GM19328 (cell line): ENCODE results near the gene FDXR.

Experiments used
- ATAC-seq: cut with Tn5 transposase; IDR thresholded peaks from one replicate; pipeline ENCODE4 v1.9.1; 2021; ENCODE audit warnings: mild to moderate bottlenecking, moderate library complexity; ENCODE audit not compliant: unreplicated experiment

Gene FDXR

DNA sequence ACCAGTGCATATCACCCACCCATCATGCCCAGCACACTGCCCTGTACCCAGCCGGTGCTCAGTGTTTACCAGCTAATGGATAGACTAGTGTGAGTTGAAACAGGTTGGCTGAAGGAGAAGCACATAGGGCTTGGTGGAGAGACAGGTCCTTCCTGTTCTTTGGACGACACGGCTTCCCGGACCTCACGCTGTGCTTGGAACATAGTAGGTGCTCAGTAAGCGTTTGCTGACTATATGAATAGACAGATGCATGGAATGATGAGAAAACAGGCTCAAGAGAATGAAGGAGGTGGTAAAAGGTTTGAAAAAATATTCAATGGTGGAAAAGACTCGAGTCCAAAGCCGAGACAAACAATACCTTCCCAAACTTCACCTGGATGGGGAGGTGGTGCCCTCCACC, 27.4 kb upstream of the FDXR start:
- ATAC-seq = no peak

DNA sequence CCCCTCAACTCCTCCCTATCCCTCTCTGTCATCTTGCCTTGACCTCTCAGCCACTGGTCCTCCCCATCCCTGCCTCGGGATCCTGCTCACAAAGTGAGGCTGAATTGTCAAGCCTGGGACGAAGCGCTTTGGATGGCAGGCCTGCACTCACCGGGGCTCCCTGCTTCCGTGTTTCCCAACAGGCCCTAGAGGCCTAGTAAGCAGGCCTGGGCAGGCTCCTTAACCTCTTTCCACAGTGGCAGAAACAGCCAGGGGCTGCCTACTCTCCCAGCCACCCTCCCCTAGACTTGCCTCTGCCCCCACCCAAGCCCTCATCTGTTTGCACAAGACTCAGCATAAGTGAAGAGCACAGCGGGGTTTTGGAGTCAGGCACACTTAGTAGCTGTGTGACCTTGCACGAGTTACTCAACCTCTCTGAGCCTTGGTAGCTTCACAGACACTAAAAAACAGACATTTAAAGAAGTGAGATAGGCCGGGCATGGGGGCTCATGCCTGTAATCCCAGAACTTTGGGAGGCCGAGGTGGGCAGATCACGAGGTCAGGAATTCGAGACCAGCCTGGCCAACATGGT, 25.7 kb upstream of the FDXR start:
- ATAC-seq = no peak

DNA sequence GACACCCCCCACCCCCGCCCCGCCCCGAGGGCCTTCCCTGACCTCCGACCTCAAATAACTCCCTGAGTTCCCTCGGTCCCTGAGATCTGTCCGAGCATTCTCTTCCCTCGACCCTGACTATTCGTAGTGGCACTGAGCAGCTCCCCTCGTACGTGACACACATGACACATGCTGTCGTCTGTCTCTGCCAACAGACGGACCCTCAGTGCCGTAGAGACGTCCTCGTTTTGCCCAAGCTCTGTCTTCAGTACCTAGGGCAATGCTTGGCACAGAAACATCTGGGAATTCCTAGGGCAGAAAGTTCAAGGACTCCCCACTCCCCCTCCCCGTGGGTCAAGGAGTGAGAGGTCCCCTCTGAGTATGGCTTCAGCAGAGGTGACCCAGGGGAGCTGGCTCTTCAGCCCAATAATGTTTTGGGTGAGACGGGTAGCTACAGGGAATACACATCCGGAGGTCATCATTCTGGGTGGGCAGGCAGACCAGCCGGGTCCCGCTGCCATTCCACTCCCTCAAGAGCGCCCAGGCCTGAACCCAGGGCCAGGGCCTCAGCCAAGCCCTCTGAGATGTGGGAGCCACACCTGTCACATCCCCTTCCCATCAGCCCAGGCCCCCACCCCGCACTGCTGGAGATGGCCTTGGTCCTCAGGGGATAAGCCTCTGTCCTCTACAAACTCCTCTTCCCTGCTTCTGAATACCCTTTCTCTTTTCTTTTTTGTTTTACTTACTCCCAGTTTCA, 21.3 kb upstream of the FDXR start:
- ATAC-seq = no peak

DNA sequence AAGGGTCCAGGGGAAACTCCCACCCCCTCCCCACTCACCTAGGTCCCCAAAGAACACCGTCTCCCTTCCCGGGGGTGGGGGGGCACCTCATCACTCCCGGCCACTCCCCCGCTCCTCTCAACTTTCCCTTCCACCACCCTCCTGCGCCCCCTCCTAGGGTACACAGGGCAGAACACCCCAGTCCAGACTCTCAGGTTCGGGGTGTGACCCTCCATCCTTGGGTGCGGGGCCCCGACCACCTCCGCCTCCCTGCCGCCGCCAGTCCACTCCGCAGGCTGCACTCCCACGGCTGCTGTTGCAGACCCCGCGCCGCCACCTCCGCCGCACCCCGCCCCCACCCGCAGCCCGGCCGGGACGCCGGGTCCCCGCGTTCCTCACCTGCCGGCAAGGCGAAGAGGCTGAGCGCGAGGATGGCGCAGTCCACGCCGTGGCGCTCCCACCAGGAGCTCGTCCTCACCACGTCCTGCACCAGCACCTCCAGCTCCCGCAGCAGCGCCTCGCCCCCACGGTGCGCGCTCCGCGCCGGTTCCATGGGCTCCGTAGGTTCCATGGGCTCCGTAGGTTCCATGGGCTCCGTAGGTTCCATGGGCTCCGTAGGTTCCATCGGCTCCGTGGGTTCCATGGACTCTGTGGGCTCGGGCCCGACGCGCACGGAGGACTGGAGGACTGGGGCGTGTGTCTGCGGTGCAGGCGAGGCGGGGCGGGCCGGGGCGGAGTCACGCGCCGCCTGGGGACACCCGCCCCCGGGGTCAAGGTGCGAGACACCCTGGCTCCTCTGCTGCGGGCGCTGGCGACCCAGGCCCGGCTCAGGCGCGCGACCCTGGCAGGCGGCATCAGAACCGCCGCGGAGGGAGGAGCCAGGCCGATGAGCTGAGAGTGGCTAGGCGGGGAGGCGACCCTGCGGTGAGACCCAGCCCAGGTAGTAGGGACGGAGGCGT, 20.4 kb upstream of the FDXR start, which contains the start of gene FADS6:
TSS of gene FADS6 (minus strand) at position 660 of the 938 bp plus-strand sequence. CDS start at position 622, 38 bp downstream.
- no peak for ATAC-seq

DNA sequence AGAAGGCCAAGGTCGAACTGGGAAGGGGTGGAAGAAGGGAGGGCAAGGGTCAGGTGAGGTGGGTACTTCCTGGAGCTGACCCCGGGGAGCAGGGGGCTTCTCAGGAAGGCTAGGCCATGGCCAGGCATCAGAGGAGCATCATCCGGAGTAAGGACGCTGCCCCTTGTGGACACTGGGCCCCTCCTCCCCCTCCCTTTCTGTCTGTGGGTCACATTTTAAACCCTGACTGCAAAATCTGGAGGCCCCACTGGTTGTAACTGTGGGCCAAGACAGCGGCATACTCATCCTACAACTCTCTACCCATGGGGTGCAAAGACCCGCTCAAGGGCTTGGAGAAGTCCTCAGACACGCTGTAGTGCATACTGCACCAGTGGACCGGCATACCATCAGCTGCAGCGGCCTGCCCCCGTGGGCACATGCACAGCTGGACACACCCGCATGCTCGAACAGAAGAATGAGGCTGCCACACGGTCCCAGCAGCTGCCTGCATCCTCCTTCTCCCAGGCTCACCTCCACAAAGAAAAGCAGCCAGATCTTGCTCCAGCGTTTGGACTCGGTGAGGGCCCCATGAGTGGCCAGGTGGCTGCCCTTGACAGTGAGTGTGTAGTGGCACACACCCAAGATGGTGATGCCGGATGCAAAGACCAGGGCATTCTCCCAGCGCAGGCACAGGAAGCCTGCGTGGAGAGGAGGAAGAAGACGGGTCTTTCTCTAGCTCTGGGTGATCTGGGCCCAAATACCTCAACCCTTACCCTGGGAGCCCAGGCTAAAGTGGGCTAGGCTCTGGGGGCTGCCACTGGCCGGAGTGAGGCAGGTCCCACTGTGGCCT, 19.4 kb upstream of the FDXR start:
- no peak for ATAC-seq

DNA sequence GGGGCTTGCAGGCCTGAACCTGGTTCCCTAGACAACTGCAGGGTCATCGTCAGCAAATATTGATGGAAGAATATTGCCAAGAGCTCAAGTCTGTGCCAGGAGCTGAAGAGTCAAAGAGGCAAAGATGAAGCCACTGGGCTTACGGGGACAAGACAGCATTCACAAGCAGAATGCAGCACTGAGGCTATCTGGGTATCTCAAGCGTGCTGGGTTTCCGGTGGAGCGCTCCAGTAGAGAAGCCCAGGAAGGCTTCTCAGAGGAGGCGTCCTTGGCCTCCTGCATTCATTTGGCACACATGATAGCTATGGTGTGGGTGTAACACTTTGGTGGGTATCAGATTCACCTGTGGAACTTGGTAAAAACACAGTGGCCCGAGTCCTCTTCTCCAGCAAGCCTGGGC, 17.8 kb upstream of the FDXR start:
- no peak for ATAC-seq

DNA sequence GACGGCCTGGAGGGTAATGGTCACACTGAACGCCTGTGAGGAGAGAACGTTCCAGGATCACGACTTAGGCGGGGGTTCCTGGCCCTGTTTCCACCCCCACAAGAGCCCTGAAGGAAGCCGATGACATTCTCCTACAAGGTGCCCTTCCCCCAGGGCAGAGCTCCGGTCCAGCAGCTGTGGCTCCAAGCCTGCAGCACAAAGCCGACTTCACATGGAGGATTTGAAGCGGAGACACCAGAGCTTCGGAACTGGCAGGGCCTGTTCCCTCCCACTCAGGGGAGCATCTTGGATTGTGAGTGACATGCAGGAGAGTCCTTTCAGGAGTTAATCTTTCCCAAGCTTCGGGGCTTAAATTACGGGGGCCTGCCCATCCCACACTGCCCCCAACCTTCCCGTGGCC, 15.7 kb upstream of the FDXR start:
- no peak for ATAC-seq

DNA sequence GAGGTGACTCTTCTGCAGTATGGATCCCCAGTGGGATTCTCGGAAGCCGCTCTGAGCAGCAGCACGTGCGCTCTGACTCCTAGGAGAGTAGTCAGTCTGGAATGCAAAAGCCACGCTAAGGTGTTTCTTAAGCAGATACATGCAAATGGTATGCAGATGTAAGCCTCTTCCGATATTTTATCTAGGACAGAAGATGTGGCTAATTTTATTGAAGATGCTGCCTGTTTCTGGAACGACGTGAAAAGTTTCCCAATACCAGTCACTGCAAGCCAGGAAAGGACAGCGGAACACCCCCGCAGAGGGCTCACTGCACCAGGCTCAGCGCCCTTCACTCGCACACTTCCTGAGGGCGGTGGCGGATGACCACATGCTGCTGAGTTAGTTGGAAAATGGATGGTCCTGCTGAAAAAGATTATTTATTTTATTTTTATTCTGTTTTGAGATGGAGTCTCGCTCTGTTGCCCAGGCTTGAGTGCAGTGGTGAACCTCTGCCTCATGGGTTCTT, 10.5 kb upstream of the FDXR start:
- no peak for ATAC-seq

DNA sequence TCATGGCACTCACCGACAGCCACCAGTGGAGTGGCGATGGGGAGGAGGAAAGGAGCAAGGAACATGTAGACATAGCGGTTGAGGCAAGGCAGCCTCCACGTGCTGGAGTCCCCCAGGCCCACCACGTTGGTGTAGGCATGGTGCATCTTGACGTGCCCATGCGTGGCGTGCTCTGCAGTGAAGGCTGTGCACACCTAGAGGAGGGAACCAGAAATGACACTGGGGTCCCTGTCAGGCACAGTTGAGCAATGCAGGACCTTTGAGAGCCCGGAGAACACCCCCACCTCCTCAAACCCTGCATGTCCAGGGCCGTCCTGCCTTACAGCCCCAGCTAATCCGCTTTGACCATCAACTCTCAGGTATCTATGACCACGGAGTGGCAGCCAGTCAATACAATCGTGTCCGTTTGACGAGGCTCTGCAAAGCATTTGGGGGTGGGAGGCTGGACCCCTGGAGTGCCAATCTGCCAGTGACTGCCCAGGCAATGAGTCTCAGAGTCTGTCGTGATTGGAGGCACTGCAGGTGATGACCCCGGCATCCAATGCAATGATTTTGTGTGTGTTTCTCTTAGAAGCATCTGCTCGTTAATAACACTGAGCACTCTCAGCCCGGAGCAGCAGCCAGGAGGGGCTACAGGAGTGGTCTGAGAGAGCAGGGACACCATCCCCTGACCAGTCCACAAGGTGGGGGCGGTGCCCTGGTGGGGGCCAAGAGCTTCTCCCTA, 9.9 kb upstream of the FDXR start:
- no peak for ATAC-seq

DNA sequence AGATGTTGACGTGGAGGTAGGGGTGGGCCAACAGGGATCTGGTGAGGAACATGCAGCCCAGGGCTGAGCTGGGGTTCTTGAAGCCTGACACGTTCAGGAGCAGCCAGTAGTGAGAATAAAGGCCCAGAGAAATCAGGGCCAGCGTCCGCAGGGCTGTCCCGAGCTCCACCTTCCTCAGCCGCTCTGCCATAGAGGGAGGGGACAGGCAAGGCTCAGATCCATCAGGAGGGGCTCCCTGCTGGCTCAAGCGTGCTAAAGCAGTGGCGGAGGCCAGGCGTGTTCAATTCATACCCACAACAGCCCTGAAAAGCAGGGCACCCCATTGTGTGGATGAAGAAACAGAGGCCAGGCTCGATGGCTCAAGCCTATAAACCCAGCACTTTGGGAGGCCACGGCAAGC, 8.3 kb upstream of the FDXR start:
- no peak for ATAC-seq

DNA sequence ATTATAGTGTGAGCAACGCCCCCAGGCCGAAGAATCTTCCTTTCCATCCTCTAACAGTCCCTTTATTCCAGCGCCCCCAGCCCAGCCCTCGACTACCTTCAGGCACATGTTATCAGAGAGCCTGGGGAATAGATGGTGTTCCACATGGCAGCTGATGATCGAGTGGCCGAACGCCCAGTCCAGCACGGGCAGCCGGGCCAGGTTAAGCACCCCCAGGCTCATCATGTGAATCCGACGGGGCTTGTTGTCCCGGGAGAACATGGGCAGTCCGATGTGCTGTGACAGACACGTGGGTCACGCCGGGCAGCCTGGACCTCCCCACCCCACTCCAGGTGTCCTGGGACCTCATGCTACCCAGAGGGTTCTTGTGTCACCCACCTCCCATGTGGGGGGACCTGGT, 6.5 kb upstream of the FDXR start:
- no peak for ATAC-seq

DNA sequence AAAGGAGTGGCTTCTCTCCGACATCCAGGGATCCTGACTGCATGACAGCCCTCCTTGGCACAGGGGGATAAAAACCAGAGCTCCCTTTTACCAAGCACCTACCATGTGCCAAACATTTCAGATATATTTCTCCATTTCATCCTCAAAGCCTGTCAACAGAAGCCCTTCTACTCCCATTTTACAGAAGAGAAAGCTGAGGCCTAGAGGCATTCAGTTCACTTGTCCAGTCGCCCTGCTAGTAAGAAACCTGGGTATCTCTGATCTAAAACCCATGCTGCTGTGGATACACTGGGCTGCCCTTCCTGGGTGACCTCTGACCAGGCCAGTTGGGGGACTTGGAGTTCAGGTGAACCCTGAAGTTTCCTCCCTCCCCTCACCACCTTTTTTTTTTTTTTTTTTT, 5.9 kb upstream of the FDXR start:
- ATAC-seq = no peak

DNA sequence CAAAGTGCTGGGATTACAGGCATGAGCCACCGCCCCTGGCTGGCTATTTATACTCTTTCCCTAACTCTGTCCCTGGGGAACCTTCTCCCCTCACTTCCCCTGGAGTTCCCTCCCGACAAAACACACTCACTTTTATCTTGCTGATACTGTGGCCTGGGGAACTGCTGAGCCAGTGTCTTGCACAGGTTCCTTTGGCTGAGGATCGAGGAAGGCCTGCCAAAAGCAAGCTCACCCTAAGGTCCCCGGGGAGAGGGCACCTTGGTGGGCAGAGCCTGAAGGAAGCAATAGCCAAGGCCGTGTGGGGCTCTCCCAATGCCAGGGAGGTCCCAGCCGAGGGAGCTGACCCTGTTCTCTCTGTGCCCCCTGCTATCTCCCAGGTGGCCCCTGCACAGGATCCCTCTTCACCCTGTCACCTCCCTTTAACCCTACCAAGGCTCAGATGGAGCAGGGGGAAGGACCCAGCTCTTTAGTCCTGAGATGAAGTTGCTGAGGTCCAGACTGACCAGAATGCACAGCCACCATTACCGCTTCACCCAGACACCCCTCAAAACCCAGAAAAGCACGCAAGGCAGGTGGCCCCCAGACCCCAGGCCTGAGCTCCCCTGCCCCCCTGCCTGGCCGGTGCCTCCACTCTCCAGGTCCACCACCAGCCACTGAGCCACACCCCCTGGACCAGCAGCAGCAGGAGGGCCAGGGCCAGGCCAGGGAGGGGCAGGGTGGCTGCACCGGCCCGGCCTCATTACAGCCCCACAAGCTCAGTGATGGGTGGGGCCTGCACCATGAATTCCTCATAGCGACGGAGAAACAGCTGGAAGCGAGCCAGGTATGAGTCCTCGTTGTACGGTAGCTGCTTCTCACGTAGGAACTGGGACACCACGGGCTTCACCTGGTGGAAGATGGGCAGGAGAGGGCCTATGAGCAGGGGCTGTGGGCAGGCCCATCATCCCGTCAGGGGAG, 5.1 kb upstream of the FDXR start:
- ATAC-seq = no peak

DNA sequence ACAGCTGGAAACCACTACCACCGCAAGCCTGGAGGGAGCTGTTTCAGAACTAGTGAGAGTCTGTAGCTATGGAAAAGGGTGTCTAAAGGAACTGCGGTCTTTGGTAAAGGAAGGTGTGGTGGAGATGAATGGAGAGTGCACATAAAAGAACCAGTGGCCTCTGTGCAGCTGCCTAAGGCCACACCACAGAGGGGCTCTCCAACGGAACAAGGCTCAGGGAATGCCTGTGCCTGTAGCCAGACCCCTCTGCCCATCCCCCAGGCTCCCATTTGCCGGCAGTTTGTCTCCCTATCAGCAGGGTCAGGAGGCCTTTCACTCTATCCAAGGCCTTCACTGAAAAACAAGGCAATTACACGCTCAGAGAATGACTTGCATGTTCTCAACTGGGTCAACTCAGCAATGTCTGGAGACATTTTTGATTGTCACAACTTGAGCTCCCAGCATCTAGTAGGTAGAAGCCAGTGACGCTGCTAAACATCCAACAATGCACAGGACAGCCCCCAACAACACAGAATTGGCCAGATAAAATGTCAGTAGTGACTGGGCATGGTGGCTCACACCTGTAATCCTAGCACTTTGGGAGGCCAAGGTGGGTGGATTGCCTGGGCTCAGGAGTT, 3.3 kb upstream of the FDXR start:
- ATAC-seq = no peak

DNA sequence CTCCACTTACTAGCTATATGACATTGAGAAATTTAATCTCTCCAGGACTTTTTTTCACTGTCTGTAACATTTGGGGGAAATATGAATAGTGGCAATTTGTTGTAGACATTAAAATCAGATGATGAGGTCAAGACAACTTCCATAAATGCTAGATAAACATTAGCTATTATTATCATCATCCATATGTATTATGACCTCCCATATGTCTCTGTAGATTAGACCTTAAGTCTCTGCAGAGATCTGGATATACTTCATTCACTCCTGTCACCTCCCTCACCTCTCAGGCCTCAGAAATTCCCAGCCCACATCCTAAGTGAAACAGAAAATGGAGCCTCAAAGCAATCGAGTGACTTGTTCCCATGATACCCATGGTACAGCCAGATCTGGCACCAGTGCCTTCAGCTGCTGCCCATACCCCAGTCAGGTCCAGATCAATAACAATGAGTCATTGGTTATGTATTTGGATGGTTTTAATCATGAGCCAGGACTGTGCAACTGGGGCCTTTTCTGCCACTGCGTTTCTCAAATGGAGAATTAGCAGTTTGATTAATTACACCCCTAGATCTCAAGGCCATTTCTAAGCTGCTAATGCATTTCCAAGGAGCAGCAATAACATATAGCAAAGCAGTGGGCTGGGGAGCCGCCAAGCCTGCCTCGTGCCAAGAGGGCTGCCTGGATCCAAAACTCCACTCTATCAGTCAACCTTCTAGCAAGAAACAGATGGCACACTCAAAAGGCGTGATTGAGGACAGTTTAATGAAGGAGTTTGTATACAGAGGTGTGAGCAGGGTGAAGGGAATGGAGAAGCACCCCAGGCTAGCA, 2.6 kb upstream of the FDXR start:
- ATAC-seq = no peak

DNA sequence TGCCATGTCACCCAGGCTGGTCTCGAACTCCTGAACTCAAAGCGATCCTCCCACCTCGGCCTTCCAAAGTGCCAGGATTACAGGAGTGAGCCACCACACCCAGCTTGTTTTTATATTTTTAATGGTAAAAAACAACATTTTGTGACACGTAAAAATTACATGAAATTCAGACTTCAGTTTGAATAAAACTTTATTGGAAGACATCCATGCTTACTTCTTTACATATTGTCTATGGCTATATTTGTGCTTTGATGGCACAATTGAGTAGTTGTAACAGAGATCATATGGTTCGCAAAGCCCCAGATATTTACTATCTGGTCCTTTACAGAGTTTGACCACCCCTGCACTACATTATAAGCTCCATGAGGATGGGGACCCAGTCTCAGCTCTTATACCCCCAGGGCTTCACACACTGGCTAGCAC, 1.8 kb upstream of the FDXR start:
- no peak for ATAC-seq

DNA sequence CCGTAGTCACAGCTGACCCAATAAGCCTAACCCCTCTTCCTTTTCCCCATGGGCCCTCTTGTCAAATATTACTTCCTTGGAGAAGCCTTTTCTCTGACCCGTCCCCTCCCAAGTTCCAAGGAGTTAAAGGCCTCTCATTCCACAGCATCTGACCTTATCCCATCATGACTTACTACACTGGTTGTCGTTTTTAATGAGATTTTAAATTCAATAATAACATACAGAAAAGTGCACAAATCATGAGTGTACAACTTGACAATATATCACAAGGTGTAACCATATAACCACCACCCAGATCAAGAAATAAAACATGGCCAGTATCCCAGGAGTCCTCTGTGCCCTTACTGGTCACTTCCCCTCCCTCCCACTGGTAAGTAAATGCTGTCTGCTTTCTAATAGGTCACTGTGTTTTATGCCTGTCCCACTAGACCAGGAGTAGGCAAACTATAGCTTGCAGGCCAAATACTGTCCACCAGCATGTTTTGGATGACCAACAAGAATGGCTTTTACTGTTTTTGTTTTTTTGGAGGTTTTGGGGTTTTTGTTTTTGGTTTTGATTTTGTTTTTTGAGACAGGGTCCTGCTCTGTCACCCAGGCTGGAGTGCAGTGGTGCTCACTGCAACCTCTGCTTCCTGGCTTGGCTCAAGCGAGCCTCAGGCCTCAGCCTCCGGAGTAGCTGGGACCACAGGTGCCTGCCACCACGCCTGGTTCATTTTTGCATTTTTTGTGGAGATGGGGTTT, 1.2 kb upstream of the FDXR start:
- ATAC-seq = no peak
